ENCODE data around the gene FAR1. TPM values are rescaled to one million over a fixed set of nuclear protein-coding genes. Genes with fewer than 3 reads are reported as not detected.
A peak's percentile ranks its signal among the peaks of the same experiment; 100 is the strongest.
"Not testable (repeated sequence)": the region's sequence is repeated elsewhere in the genome, so short reads cannot be mapped to it uniquely, and the experiment has no call there.

The FAR1 gene, protein sequence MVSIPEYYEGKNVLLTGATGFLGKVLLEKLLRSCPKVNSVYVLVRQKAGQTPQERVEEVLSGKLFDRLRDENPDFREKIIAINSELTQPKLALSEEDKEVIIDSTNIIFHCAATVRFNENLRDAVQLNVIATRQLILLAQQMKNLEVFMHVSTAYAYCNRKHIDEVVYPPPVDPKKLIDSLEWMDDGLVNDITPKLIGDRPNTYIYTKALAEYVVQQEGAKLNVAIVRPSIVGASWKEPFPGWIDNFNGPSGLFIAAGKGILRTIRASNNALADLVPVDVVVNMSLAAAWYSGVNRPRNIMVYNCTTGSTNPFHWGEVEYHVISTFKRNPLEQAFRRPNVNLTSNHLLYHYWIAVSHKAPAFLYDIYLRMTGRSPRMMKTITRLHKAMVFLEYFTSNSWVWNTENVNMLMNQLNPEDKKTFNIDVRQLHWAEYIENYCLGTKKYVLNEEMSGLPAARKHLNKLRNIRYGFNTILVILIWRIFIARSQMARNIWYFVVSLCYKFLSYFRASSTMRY
- total RNA-seq, result 10 to 100 TPM; 33.7 to 54.9 TPM

DNA sequence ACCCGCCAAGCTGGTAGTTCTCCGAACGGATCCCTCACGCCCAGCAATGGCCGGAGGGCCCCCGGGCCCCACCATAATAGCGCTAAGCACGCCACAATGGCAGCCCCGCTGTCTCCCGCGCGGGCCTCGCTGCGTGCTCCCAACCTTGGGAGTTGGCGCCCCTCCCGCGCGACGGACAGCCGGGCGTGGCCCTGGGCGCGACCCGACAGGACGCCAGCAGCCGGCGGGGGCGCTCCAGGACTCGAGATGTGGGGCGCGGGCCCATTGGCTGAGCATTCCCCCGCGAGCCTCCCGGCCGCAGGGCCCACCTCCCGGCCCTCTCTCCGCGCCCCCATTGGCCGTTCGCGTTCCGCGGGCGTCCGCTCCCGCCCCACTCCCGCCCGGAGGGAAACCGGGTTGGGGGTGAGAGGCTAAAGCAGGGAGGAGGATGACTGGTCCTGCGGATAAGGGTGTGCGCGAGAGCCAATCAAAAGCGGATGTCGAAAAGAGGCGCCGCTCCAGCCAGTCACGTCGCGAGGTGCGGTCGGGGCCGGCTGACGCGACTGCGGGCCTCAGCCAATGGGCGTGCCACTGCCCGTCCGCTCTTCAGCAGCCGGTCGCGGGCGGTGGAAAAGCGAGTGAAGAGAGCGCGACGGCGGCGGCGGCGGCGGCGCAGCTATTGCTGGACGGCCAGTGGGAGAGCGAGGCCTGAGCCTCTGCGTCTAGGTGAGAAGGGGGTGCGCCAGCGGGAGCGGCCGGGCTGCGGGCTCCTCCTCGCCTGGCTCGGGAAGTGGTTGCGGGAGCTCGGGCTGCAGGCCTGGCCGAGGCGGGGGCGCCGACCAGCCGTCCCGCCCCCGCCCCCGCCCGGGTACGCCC lies at the start of gene FAR1:
FAR1 (plus strand) TSS at position 567 of the 855 bp plus-strand sequence. CDS start 26,098 bp downstream, outside the sequence.
- H3K9me3 Mint-ChIP-seq, result no peaks in the 10 kb centered on the region
- ATAC-seq (peak; percentile 93), DNase-seq (ENCODE audit: low spot score in 2 of 2) (peak; percentile 93 to 99)
- H3K36me3 Mint-ChIP-seq, result peaks cover 28 to 36% of the 10 kb centered on the region in 2 donors
- H3K27ac Mint-ChIP-seq, result peak within 1 kb of the TSS; percentile 89 to 98

DNA sequence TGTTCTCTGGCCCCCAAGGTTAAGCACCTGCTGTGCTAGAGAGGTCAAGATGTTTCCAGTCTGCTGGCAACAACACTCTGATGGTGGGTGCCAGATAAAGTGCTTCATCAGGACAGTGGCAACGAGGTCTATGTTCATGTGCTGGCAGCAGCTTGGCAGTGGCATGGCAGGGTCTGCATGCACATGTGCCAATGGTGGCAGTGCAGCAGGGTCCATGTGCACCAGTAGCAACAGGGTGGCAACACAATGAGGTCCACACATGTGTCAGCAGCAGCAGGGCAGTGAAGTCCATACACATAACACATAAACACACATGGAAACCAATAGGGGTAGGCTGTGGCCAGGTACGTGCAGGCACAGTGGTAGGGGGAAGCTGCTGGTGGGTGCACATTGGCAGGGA lies 48.4 kb upstream of the FAR1 start:
- Mint-ChIP-seq H3K36me3 (peaks cover 5 to 6% of the 10 kb centered on the region in 2 donors), H3K27ac (no peak overlapping the region), H3K9me3 (peaks cover 18 to 24% of the 10 kb centered on the region in 2 donors)
- DNase-seq (ENCODE audit: low spot score in 2 of 2) (no peak), ATAC-seq (no peak)

DNA sequence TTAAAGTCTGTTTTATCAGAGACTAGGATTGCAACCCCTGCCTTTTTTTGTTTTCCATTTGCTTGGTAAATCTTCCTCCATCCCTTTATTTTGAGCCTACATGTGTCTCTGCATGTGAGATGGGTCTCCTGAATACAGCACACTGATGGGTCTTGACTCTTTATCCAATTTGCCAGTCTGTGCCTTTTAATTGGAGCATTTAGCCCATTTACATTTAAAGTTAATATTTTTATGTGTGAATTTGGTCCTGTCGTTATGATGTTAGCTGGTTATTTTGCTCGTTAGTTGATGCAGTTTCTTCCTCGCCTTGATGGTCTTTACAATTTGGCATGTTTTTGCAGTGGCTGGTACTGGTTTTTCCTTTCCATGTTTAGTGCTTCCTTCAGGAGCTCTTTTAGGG lies 41.6 kb upstream of the FAR1 start:
- not testable (repeated sequence) for H3K27ac Mint-ChIP-seq; DNase-seq (ENCODE audit: low spot score in 2 of 2); ATAC-seq; H3K9me3 Mint-ChIP-seq
- H3K36me3 Mint-ChIP-seq, result peaks cover 0 to 25% of the 10 kb centered on the region in 2 donors

DNA sequence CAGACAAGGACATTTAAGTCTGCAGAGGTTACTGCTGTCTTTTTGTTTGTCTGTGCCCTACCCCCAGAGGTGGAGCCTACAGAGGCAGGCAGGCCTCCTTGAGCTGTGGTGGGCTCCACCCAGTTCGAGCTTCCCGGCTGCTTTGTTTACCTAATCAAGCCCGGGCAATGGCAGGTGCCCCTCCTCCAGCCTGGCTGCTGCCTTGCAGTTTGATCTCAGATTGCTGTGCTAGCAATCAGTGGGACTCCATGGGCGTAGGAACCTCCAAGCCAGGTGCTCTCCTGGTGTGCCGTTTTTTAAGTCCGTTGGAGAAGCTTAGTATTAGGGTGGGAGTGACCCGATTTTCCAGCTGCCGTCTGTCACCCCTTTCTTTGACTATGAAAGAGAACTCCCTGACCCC lies 39.8 kb upstream of the FAR1 start:
- H3K27ac Mint-ChIP-seq; DNase-seq (ENCODE audit: low spot score in 2 of 2); H3K9me3 Mint-ChIP-seq; ATAC-seq: not testable (repeated sequence)
- peaks cover 0 to 25% of the 10 kb centered on the region in 2 donors for H3K36me3 Mint-ChIP-seq

DNA sequence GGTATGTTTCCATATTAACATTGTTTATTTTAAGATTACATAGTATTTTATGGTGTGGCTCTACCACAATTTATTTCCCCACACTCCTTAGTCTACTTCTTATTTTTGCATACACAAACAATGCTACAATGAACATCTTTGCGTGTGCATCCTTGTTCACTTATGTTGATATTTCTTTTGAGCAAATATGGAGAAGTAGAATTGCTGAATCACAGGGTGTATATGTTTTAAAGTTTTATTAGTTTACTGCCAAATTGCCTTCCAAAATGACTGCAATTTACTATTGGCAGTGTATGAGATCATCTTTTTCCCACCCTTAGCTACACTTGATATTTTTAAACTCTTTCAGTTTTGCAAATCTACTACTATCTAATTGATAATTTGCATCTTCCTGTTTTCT lies 38.7 kb upstream of the FAR1 start:
- Mint-ChIP-seq H3K9me3 (peaks cover 4 to 9% of the 10 kb centered on the region in 2 donors), H3K36me3 (peaks cover 0 to 25% of the 10 kb centered on the region in 2 donors), H3K27ac (no peak overlapping the region)
- DNase-seq (ENCODE audit: low spot score in 2 of 2), result no peak
- no peak for ATAC-seq

DNA sequence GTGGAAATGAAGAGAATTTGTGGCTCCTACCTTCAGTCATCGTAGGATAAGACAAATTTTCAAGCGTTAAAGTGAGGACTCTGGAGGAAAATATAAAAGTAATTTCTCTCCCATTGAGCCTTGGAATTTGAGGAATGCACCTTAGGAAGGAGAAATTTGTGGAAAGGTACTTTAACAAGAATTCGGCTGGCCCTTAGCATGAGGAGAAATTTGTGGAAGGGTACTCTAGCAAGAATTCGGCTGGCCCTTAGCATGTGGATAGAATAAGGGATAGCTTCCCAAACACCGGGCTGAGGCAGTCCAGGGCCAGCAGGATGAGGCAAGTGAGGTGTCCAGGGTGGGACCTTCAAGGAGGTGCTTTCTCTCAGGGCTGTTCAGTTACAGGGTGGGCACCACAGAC lies 33.2 kb upstream of the FAR1 start:
- no peak for ATAC-seq
- H3K27ac Mint-ChIP-seq, result no peak overlapping the region
- no peaks in the 10 kb centered on the region for H3K9me3 Mint-ChIP-seq
- no peaks in the 10 kb centered on the region for H3K36me3 Mint-ChIP-seq
- no peak for DNase-seq (ENCODE audit: low spot score in 2 of 2)

DNA sequence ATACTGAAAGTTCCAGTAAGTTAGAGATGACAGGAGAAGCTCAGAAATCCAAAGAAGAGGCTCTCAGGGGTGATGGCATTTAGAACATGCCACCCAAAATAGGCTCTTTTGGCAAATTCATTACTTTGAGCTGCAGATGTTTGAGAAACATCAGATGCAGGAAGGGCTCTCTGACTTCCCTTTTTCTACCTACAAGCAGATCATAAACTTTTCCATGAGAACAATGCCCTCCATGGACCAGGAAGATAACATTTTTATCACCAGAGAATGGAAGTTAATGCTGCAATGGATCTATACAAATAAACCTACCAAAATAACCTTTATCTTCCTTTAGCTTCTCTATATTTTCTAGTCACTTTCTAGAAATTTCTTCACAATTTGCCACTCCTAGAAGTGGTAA lies 32.7 kb upstream of the FAR1 start:
- H3K9me3 Mint-ChIP-seq, result no peaks in the 10 kb centered on the region
- H3K27ac Mint-ChIP-seq, result no peak overlapping the region
- ATAC-seq (no peak), DNase-seq (ENCODE audit: low spot score in 2 of 2) (no peak)
- H3K36me3 Mint-ChIP-seq, result no peaks in the 10 kb centered on the region

DNA sequence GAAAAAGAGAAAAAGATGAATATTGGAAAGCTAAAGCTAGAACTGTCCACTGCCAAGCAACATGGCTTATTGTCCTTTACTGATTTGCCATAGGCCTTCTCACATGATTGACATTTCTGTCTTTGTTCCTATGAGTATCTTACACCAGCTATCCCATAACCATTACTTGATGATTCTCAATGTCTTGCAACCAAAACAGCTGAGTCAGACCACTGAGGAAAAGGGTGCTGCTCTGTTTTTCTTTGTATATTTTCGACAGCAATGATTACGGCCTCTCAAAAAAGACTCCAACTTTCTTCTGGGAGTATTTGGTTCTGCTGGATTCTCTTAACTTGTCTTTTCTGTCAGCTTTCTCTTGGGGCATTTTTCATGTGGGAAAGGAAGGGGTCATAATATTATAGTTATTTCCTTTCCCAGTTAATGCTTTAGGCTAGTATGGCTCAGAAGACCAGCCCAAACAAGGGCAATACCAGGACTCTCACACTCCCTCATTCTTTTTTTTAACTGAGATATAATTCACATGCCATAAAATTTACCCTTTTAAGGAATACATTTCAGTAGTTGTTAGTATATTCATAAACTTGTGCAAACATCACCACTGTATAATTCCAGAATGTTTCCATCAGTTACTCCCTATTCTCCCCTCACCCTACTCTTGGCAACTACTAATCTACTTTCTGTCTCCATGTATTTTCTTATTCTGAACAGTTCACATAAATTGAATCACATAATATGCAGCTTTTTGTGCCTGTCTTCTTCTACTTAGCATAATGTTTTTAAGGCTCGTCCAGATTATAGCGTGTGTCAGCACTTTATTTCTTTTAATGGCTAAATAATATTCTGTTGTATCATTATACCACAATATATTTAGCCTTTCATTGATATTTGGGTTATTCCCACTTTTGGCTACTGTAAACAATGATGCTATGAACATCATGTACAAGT lies 31.1 kb upstream of the FAR1 start:
- H3K9me3 Mint-ChIP-seq, result no peaks in the 10 kb centered on the region
- H3K36me3 Mint-ChIP-seq, result no peaks in the 10 kb centered on the region
- no peak for ATAC-seq

DNA sequence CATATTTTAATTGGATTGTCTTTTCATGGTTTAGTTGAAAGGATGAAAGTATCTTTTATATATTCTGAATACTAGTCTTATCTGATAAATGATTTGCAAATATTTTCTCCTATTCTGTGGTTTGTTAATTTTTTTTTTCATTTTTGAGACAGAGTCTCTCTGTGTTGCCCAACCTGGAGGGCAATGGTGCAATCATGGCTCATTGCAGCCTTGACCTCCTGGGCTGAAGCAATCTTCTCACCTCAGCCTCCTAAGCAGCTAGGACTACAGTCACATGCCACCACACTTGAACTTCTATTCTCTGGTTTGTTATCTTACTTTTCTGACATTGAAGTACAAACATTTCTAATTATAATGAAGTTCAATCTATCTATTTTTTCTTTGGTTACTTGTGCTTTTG lies 30.0 kb upstream of the FAR1 start:
- no peak for DNase-seq (ENCODE audit: low spot score in 2 of 2)
- Mint-ChIP-seq H3K36me3 (no peaks in the 10 kb centered on the region), H3K27ac (no peak overlapping the region), H3K9me3 (no peaks in the 10 kb centered on the region)
- no peak for ATAC-seq

More for the DNA sequence above, 31.1 kb upstream of the FAR1 start:
- DNase-seq (ENCODE audit: low spot score in 2 of 2), result no peak
- no peak overlapping the region for H3K27ac Mint-ChIP-seq

DNA sequence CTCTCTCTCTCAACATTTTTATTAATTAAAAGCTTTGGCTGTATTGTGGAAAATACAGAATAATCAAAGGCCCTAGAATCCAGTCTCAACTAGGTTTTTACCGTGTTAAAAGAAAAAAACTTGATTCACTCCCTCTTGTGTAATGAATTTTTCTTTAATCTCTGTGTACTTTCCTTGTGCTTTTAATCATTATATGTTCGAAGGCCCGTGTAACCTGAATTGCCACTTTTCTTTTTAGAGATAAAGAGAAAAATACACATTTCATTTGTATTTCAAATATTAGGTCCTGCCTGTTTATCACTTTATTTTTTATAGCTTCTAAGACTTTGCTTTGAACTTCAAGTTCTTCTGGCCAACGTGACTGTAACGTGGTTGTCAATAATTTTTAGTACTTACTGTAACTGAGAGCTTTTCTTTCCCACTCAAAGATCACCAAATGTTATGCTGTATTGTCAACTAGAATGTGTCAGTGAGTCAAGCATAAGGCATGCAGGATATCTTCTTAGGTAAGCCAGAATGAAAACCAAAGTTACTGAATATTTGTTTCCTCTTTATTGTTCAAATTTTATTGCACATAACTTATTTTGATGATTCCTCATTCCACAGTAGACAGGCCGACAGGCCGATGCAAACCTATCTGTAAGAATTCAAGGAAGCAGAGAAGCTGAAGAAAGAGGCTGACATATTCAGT lies 23.3 kb upstream of the FAR1 start:
- H3K9me3 Mint-ChIP-seq, result peaks cover 0 to 4% of the 10 kb centered on the region in 2 donors
- H3K36me3 Mint-ChIP-seq, result no peaks in the 10 kb centered on the region
- no peak overlapping the region for H3K27ac Mint-ChIP-seq
- ATAC-seq (no peak), DNase-seq (ENCODE audit: low spot score in 2 of 2) (no peak)

DNA sequence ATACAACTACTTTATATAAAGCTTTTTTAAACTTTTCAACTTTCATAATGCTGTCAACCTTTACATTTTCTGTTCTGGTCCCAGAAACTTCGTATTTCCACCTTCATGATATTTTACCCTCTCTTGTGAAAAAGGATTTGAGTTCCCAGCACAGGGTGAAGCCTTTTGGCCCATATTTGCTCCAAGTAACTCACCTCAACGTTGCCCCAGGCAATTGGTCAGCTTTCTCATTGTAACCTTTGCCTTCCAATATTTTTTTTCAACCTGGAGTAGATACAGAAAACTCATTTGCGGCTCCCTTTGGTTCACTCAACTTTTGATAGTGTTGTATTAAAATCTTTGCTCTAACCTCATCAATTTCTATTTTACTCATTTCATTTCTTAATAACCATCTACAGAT lies 21.1 kb upstream of the FAR1 start:
- Mint-ChIP-seq H3K9me3 (peaks cover 2 to 10% of the 10 kb centered on the region in 2 donors), H3K36me3 (peaks cover 0 to 8% of the 10 kb centered on the region in 2 donors), H3K27ac (no peak overlapping the region)
- ATAC-seq, result no peak
- no peak for DNase-seq (ENCODE audit: low spot score in 2 of 2)

DNA sequence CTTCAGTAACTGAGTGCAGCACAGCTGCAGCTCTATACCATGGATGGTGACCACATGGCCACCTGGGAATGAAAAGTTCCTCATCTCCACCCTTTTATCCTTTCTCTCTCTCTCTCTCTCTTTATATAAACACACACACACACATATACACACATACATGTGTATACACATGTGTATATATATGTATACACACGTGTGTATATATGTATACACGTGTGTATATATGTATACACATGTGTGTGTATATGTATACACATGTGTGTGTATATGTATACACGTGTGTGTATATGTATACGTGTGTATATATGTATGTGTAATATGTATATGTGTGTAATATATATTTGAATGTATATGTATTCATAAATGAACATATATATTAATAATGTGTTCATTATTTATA lies 18.8 kb upstream of the FAR1 start:
- no peak for ATAC-seq
- Mint-ChIP-seq H3K36me3 (peaks cover 0 to 9% of the 10 kb centered on the region in 2 donors), H3K27ac (no peak overlapping the region), H3K9me3 (peaks cover 3 to 17% of the 10 kb centered on the region in 2 donors)
- no peak for DNase-seq (ENCODE audit: low spot score in 2 of 2)

DNA sequence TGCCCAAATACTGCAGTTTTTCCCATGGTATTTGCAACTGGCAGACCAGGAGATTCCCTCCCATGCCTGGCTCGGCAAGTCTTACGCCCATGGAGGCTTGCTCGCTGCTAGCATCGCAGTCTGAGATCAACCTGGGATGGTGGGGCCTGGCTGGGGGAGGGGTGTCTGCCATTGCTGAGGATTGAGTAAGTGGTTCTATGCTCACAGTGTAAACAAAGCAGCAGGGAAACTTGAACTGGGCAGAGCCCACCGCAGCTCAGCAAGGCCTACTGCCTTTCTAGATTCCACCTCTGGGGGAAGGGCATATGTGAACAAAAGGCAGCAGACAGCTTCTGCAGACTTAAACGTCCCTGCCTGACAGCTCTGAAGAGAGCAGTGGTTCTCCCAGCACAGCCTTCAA lies 17.0 kb upstream of the FAR1 start:
- H3K27ac Mint-ChIP-seq; H3K36me3 Mint-ChIP-seq; DNase-seq (ENCODE audit: low spot score in 2 of 2); ATAC-seq: not testable (repeated sequence)
- H3K9me3 Mint-ChIP-seq, result peaks cover 3 to 17% of the 10 kb centered on the region in 2 donors

DNA sequence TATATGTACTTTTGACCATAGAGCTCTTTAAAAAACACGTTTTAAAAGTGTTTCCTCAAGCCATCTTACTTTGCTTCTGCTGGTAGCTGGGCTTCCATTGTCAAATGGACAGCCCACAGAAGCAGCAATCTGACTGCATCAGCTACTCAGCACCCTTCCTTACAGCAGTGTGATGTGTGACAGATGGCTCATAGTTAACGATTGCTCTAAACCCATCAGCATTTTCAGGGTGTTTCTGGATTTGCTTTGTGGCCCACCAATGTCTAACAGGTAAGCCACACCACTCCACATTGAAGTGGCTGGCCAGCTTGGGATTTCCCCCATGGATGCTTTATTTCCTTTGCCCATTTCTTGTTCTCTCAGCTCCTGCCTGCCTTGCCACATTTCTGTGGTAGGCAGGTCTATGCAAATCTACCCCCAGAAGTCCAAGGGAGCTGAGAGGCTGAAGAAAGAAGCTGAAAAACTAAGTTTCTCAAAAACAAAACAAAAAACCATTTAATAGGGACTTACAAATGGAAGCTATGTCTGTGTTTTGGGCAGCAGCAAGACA lies 7.3 kb upstream of the FAR1 start:
- Mint-ChIP-seq H3K27ac (no peak overlapping the region), H3K9me3 (peaks cover 0 to 15% of the 10 kb centered on the region in 2 donors), H3K36me3 (peaks cover 7 to 12% of the 10 kb centered on the region in 2 donors)
- ATAC-seq (no peak), DNase-seq (ENCODE audit: low spot score in 2 of 2) (no peak)

DNA sequence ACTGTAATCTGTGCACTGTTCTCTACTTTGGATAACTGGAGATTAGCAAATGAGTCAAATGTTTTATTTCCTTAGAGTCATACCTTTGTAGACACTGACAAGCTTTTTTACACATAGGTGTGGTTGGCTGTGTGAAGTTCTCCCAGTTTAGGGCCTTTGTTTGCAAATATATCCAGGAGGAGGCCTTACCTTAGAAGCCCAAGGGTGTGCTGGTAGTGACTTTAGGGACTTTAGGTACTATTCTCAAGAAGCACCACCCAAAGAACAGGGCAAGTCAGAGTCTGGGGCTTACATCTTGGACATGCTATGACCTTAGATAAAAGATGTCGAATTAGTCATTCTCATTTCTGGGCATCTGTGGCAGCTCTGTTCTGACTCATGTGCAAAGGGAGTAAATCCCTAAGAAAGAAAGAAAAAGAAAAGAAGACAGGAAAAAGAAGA lies 4.8 kb upstream of the FAR1 start:
- H3K36me3 Mint-ChIP-seq, result peaks cover 14 to 15% of the 10 kb centered on the region in 2 donors
- H3K27ac Mint-ChIP-seq, result no peak overlapping the region
- ATAC-seq (no peak), DNase-seq (ENCODE audit: low spot score in 2 of 2) (no peak)
- H3K9me3 Mint-ChIP-seq, result peaks cover 0 to 14% of the 10 kb centered on the region in 2 donors
